ENCODE results near the gene MALT1.

- TF ChIP-seq POLR2A (IDR thresholded peaks at IDR 0.05) (no peak), CTCF (IDR thresholded peaks at IDR 0.05) (no peak)
Observed at GRCh38 chr18:58670404-58671110, 708 bp upstream of the MALT1 start.
